ENCODE results near the gene TAS2R5. TPM values are rescaled to one million over a fixed set of nuclear protein-coding genes. Genes with fewer than 3 reads are reported as not detected.

TAS2R5 gene
- polyA plus RNA-seq, 10 donors = 0.32 to 3.8 (median 1.1) TPM

Other genes with a start within 250 kb of the TAS2R5 start
- 10 to 100 TPM; 13.9 to 25.3 (median 19.4) TPM for gene AGK, start 238.8 kb upstream of the TAS2R5 start, polyA plus RNA-seq (ENCODE audit: insufficient read length in 10 of 10)
- 10 to 100 TPM in 2 of 10 donors, 1 to 10 TPM in 8; 5.9 to 11.0 (median 8.8) TPM for gene DENND11, start 88.1 kb upstream of the TAS2R5 start, polyA plus RNA-seq (ENCODE audit: insufficient read length in 10 of 10)
- gene WEE2, start 81.9 kb upstream of the TAS2R5 start, polyA plus RNA-seq (ENCODE audit: insufficient read length in 10 of 10) = under 1 TPM in 7 of 10 donors, not detected in 3; 0.04 to 0.31 (median 0.15) TPM
- gene SSBP1, start 51.9 kb upstream of the TAS2R5 start, polyA plus RNA-seq (ENCODE audit: insufficient read length in 10 of 10) = 100 to 1,000 TPM in 4 of 10 donors, 10 to 100 TPM in 6; 83.8 to 114 (median 96.2) TPM
- gene TAS2R3, start 26.1 kb upstream of the TAS2R5 start, polyA plus RNA-seq (ENCODE audit: insufficient read length in 10 of 10) = under 1 TPM in 9 of 10 donors, not detected in 1; 0.12 to 0.58 (median 0.50) TPM
- gene TAS2R4, start 13.5 kb upstream of the TAS2R5 start, polyA plus RNA-seq (ENCODE audit: insufficient read length in 10 of 10) = 1 to 10 TPM in 4 of 10 donors, under 1 TPM in 6; 0.36 to 2.7 (median 0.73) TPM
- gene PRSS37, start 51.3 kb downstream of the TAS2R5 start, polyA plus RNA-seq (ENCODE audit: insufficient read length in 10 of 10) = under 1 TPM in 6 of 10 donors, not detected in 4; 0.07 to 0.30 (median 0.19) TPM
- gene OR9A4, start 126.2 kb downstream of the TAS2R5 start, polyA plus RNA-seq (ENCODE audit: insufficient read length in 10 of 10) = not detected
- under 1 TPM; 0.05 to 0.57 (median 0.39) TPM for gene CLEC5A, start 156.8 kb downstream of the TAS2R5 start, polyA plus RNA-seq (ENCODE audit: insufficient read length in 10 of 10)
- gene TAS2R38, start 183.6 kb downstream of the TAS2R5 start, polyA plus RNA-seq (ENCODE audit: insufficient read length in 10 of 10) = under 1 TPM in 8 of 10 donors, not detected in 2; 0.15 to 0.47 (median 0.24) TPM
- gene MGAM, start 205.7 kb downstream of the TAS2R5 start, polyA plus RNA-seq (ENCODE audit: insufficient read length in 10 of 10) = under 1 TPM; 0.11 to 0.40 (median 0.25) TPM

All from muscle of back (tissue), 10 donors.